ENCODE results near the gene PCNX1.
"Not testable (repeated sequence)": the region's sequence is repeated elsewhere in the genome, so short reads cannot be mapped to it uniquely, and the experiment has no call there.

Gene PCNX1

GRCh38 chr14:71123579-71124135 is 216.4 kb downstream of the PCNX1 start:
- H3K4me1 ChIP-seq (ENCODE audit: control insufficient read depth, insufficient read depth, low read length), result no peaks in the 10 kb centered on the region
- TF ChIP-seq ZNF707 (tag by site-specific recombination; IDR thresholded peaks at IDR 0.05) (no peak), ZNF664 (tag by site-specific recombination; IDR thresholded peaks at IDR 0.05) (no peak)
- POLR2A ChIA-PET, result no interaction called here

GRCh38 chr14:71129716-71130490 is 222.6 kb downstream of the PCNX1 start:
- H3K4me1 ChIP-seq (ENCODE audit: control insufficient read depth, insufficient read depth, low read length); H3K4me3 ChIP-seq (ENCODE audit: low read depth, low read length); H3K27ac ChIP-seq (ENCODE audit: extremely low read depth, low read depth, low read length); CTCF ChIA-PET; H3K36me3 ChIP-seq (ENCODE audit: control insufficient read depth in 2 of 2, insufficient read depth in 1 of 2, low read length in 2 of 2); POLR2A ChIA-PET; H3K9me3 ChIP-seq (ENCODE audit: control insufficient read depth, insufficient read depth, low read depth, low read length): not testable (repeated sequence)

More at GRCh38 chr14:71123579-71124135, 216.4 kb downstream of the PCNX1 start:
- Histone ChIP-seq H3K27ac (ENCODE audit: extremely low read depth, low read depth, low read length) (no peak overlapping the region), H3K4me3 (ENCODE audit: low read depth, low read length) (no peak overlapping the region), H3K9me3 (ENCODE audit: control insufficient read depth, insufficient read depth, low read depth, low read length) (no peaks in the 10 kb centered on the region), H3K36me3 (ENCODE audit: control insufficient read depth in 2 of 2, insufficient read depth in 1 of 2, low read length in 2 of 2) (no peaks in the 10 kb centered on the region)
- CTCF ChIA-PET, result no interaction called here

GRCh38 chr14:71130491-71131179 is 223.4 kb downstream of the PCNX1 start:
- H3K4me1 ChIP-seq (ENCODE audit: control insufficient read depth, insufficient read depth, low read length), result no peaks in the 10 kb centered on the region
- no peak for TF ChIP-seq ZNF701 (tag by site-specific recombination; IDR thresholded peaks at IDR 0.05)
- no peak for TF ChIP-seq ZNF211 (tag by site-specific recombination; IDR thresholded peaks at IDR 0.05; ENCODE audit: low read depth)
- no peak for TF ChIP-seq HIC1 (tag by site-specific recombination; IDR thresholded peaks at IDR 0.05)
- TF ChIP-seq ZNF473 (tag by site-specific recombination; IDR thresholded peaks at IDR 0.05), result no peak
- no peak for TF ChIP-seq ZNF324 (tag by site-specific recombination; IDR thresholded peaks at IDR 0.05)
- TF ChIP-seq ZNF623 (tag by site-specific recombination; IDR thresholded peaks at IDR 0.05), result no peak
- TF ChIP-seq ZNF654 (tag by site-specific recombination; IDR thresholded peaks at IDR 0.05; ENCODE audit: low read depth), result no peak
- no peak for TF ChIP-seq ZSCAN30 (tag by site-specific recombination; IDR thresholded peaks at IDR 0.05)
- TF ChIP-seq ZBTB49 (tag by site-specific recombination; IDR thresholded peaks at IDR 0.05; ENCODE audit: low read depth), result no peak
- no peak for TF ChIP-seq ZNF580 (tag by site-specific recombination; IDR thresholded peaks at IDR 0.05)
- no peak for TF ChIP-seq REST (tag by site-specific recombination; IDR thresholded peaks at IDR 0.05)
- no peak for TF ChIP-seq ZNF214 (tag by site-specific recombination; IDR thresholded peaks at IDR 0.05; ENCODE audit: borderline replicate concordance)
- no peak overlapping the region for H3K4me3 ChIP-seq (ENCODE audit: low read depth, low read length)
- CTCF ChIA-PET, result no interaction called here
- H3K9me3 ChIP-seq (ENCODE audit: control insufficient read depth, insufficient read depth, low read depth, low read length), result no peaks in the 10 kb centered on the region
- H3K27ac ChIP-seq (ENCODE audit: extremely low read depth, low read depth, low read length), result no peak overlapping the region
- POLR2A ChIA-PET, result no interaction called here
- no peaks in the 10 kb centered on the region for H3K36me3 ChIP-seq (ENCODE audit: control insufficient read depth in 2 of 2, insufficient read depth in 1 of 2, low read length in 2 of 2)

Data from HEK293 (cell line).